K562 (cell line): Measurements from ENCODE around the gene CLEC2D. TPM values are rescaled to one million over a fixed set of nuclear protein-coding genes. Genes with fewer than 3 reads are reported as not detected.

Source experiments
- ATAC-seq: fragments of 200-7000 bp; cut with Tn5 transposase; 3 replicates; pipeline ENCODE4 v1.9.1; 2020; ENCODE audit warnings: moderate library complexity
- BruUV-seq: library from RNA; stranded (reverse); fragments of 400-500 nt; replicated peaks from 2 replicates; lab custom pipeline; 2021; lab: Mats Ljungman, UMichigan
- CTCF ChIA-PET: fragments of 300-600 bp; formaldehyde crosslinking; extraction: SDS; loops from one replicate; lab custom pipeline; 2021; ENCODE audit warnings: low intra/inter-chr PET ratio; lab: Yijun Ruan, JAX
- POLR2A ChIA-PET: fragments of 300-600, 350-650 bp; sonication (Branson Sonifier 250); formaldehyde crosslinking; extraction: SDS; loops from one replicate; lab custom pipeline; 2021; ENCODE audit warnings: antibody characterized with exemption, inconsistent platforms; lab: Yijun Ruan, JAX
- DNase-seq, 4 experiments: peaks; one replicate each; pipeline versions ENCODE4 v3.0.0 to v3.0.0-alpha.2; 2011 to 2018; ENCODE audit warnings: low spot score in 3 of 4, mixed read lengths in 3 of 4; ENCODE audit errors: extremely low read depth in 1 of 4
- FAIRE-seq: peaks from 2 replicates; lab custom pipeline; 2011; peaks lifted over from hg19 to GRCh38; lab: Jason Lieb, UNC
- H2AFZ ChIP-seq: 2 replicates; pipeline ENCODE4 v1.6.0; 2011; ENCODE audit warnings: low read depth, low read length, control low read depth, inconsistent platforms
- H3K27ac ChIP-seq: fragments of 200-600 bp; 3 replicates; pipeline ENCODE4 v1.8.0; 2011; ENCODE audit warnings: low read depth, mild to moderate bottlenecking, control low read depth, inconsistent platforms, low read length, moderate library complexity, mixed read lengths; ENCODE audit errors: extremely low read depth
- H3K27me3 ChIP-seq, 2 experiments: fragments of 300-600 bp in 1 of 2; 2 replicates in 1 of 2; 3 replicates in 1 of 2; pipeline versions ENCODE4 v1.6.0 to v1.8.0; 2011; ENCODE audit warnings: inconsistent platforms in 2 of 2, low read length in 2 of 2, mild to moderate bottlenecking in 1 of 2, mixed read lengths in 1 of 2, moderate library complexity in 1 of 2; ENCODE audit not compliant: control insufficient read depth in 2 of 2, insufficient read depth in 2 of 2
- H3K36me3 ChIP-seq: fragments of 300-600 bp; 3 replicates; pipeline ENCODE4 v1.8.0; 2011; ENCODE audit warnings: mild to moderate bottlenecking, low read length, inconsistent platforms; ENCODE audit not compliant: control insufficient read depth, insufficient read depth
- H3K4me1 ChIP-seq, 2 experiments: fragments of 200-600 bp in 1 of 2; replicated peaks in 1 of 2; 2 replicates in 1 of 2; 3 replicates in 1 of 2; pipeline versions ENCODE4 v1.5.1 to v1.8.0; 2011; ENCODE audit warnings: inconsistent platforms in 2 of 2, low read length in 2 of 2, mild to moderate bottlenecking in 1 of 2, mixed read lengths in 1 of 2, moderate library complexity in 1 of 2; ENCODE audit not compliant: control insufficient read depth in 2 of 2, insufficient read depth in 2 of 2
- H3K4me2 ChIP-seq: 2 replicates; pipeline ENCODE4 v1.6.1; 2011; ENCODE audit warnings: low read length, control low read depth, inconsistent platforms, mixed read lengths; ENCODE audit not compliant: insufficient read depth
- H3K4me3 ChIP-seq: fragments of 200-600 bp; sonication (generic), shearing (Covaris generic); 2 replicates; pipeline ENCODE4 v1.5.1; 2016; ENCODE audit warnings: control low read depth, inconsistent platforms
- H3K79me2 ChIP-seq: fragments of 200-600 bp; 3 replicates; pipeline ENCODE4 v1.8.0; 2011; ENCODE audit warnings: low read length, inconsistent platforms; ENCODE audit not compliant: control insufficient read depth, insufficient read depth
- H3K9ac ChIP-seq, 2 experiments: 2 replicates each; pipeline versions ENCODE4 v1.6.0 to v1.6.1; 2011; ENCODE audit warnings: low read depth in 2 of 2, low read length in 2 of 2, control low read depth in 1 of 2, inconsistent platforms in 1 of 2, mild to moderate bottlenecking in 1 of 2, mixed read lengths in 1 of 2; ENCODE audit not compliant: insufficient read depth in 1 of 2
- H3K9me1 ChIP-seq: one replicate; pipeline ENCODE4 v1.6.0; 2011; ENCODE audit warnings: inconsistent platforms, mild to moderate bottlenecking, low read length, moderate library complexity; ENCODE audit not compliant: control insufficient read depth, insufficient read depth
- H3K9me3 ChIP-seq: replicated peaks from 2 replicates; pipeline ENCODE4 v1.5.1; 2011; ENCODE audit warnings: low read depth, low read length, inconsistent platforms; ENCODE audit not compliant: control insufficient read depth, insufficient read depth
- H4K20me1 ChIP-seq: replicated peaks from 2 replicates; pipeline ENCODE4 v1.6.1; 2011; ENCODE audit warnings: low read length, inconsistent platforms, mixed read lengths; ENCODE audit not compliant: control insufficient read depth, insufficient read depth
- ZNF740 ChIP-seq, 3 experiments: fragments of 200-800 bp in 1 of 3; sonication (Bioruptor generic) in 1 of 3; sonication (generic) in 1 of 3; formaldehyde crosslinking in 1 of 3; IDR thresholded peaks; 2 replicates each; pipeline versions ENCODE4 v1.6.1 to v1.8.0; 2016 to 2022; ENCODE audit warnings: mild to moderate bottlenecking in 2 of 3, missing compliant biosample characterization in 2 of 3, missing genetic modification characterization in 2 of 3, missing genetic modification reagents in 1 of 3
- WGBS: fragments of 100-300 bp; shearing (Covaris generic); methylation state at CpG from one replicate; pipeline ENCODE4 v1.1.6; 2016; ENCODE audit warnings: low coverage, mixed read lengths; ENCODE audit not compliant: insufficient coverage; ENCODE audit errors: missing lambda C conversion rate; 5-methylcytosine and 5-hydroxymethylcytosine counted together
- in situ Hi-C: fragments of 300-500 bp; cut with MboI; formaldehyde crosslinking; loops from 4 replicates; pipeline ENCODE4 v1.15.0; 2018; ENCODE audit warnings: inconsistent platforms, mixed read lengths
- intact Hi-C: fragments of 100-400 bp; cut with micrococcal nuclease; formaldehyde crosslinking; loops from 2 replicates; pipeline ENCODE4 v1.14.2; 2022
- polyA plus RNA-seq, 8 experiments: library from polyadenylated mRNA; depleted of rRNA in 4 of 8; stranded (reverse) in 5 of 8; unstranded in 3 of 8; fragments of >200 nt; fragmentation: Nextera tagmentation in 2 of 8; fragmentation: Illumina TruSeq in 1 of 8; extraction: Ambion mirVana in 2 of 8; extraction: Trizol in 1 of 8; gene quantifications; 2 replicates each; pipeline versions ENCODE4 v1.2.1 to v1.2.3, GENCODE V29; 2011 to 2014; ENCODE audit warnings: inconsistent platforms in 1 of 8, missing spikeins in 1 of 8
- total RNA-seq, 7 experiments: library from RNA; depleted of rRNA in 6 of 7; stranded (reverse); fragments of >200 nt in 6 of 7; fragmentation: Illumina TruSeq in 2 of 7; extraction: Trizol in 2 of 7; gene quantifications; 2 replicates each; pipeline versions ENCODE4 v1.2.1 to v1.2.3, GENCODE V29; 2011 to 2021; ENCODE audit warnings: low replicate concordance in 1 of 7
- TF ChIP-seq, protein P1 (sequence below): fragments of 450-650 bp; IDR thresholded peaks from 2 replicates; pipeline ENCODE4 v1.6.1; 2016; ENCODE audit warnings: mild to moderate bottlenecking, moderate library complexity

The CLEC2D gene
- total and polyA plus RNA-seq, 9 of the 15 experiments (the other 6 are each of a cell fraction or from before 2014, with no cell fraction given) = 1.4 to 5.0 (median 2.2) TPM

GRCh38 chr12:9730591-9730990 lies 61.1 kb downstream of the CLEC2D start:
- intact Hi-C loops (no loop called here), in situ Hi-C loops (no loop called here)
- no peaks in the 10 kb centered on the region for H3K9me3 ChIP-seq
- H3K27me3 ChIP-seq = no peaks in the 10 kb centered on the region
- no peak overlapping the region for H3K4me2 ChIP-seq
- no peak overlapping the region for H3K4me3 ChIP-seq
- peak overlapping the region; percentile 73 for H2AFZ ChIP-seq
- ChIA-PET CTCF (no interaction called here), POLR2A (interaction anchor here (0.6 kb wide), 1 partner anchor 281 kb away, joined by 3 read pairs; no protein-coding TSS in a partner anchor)
- H3K36me3 ChIP-seq = no peaks in the 10 kb centered on the region
- no peaks in the 10 kb centered on the region for H3K9me1 ChIP-seq
- H3K4me1 ChIP-seq = no peaks in the 10 kb centered on the region; a peak in 1 of 5 replicates
- no peaks in the 10 kb centered on the region for H3K79me2 ChIP-seq
- no peak overlapping the region for H3K9ac ChIP-seq
- H3K27ac ChIP-seq = no peak overlapping the region
- FAIRE-seq = no peak
- H4K20me1 ChIP-seq = no peaks in the 10 kb centered on the region
- no peak for DNase-seq
- BruUV-seq = no TSS peak
- WGBS = 71% methylated on average over 5 of the region's 6 CpGs
- ATAC-seq = no peak
- no peak for TF ChIP-seq ZNF740 (CRISPR knock-in tag; IDR thresholded peaks at IDR 0.05)
- TF ChIP-seq ZNF740 (tag; IDR thresholded peaks at IDR 0.05) = no peak
- TF ChIP-seq, protein P1, sequence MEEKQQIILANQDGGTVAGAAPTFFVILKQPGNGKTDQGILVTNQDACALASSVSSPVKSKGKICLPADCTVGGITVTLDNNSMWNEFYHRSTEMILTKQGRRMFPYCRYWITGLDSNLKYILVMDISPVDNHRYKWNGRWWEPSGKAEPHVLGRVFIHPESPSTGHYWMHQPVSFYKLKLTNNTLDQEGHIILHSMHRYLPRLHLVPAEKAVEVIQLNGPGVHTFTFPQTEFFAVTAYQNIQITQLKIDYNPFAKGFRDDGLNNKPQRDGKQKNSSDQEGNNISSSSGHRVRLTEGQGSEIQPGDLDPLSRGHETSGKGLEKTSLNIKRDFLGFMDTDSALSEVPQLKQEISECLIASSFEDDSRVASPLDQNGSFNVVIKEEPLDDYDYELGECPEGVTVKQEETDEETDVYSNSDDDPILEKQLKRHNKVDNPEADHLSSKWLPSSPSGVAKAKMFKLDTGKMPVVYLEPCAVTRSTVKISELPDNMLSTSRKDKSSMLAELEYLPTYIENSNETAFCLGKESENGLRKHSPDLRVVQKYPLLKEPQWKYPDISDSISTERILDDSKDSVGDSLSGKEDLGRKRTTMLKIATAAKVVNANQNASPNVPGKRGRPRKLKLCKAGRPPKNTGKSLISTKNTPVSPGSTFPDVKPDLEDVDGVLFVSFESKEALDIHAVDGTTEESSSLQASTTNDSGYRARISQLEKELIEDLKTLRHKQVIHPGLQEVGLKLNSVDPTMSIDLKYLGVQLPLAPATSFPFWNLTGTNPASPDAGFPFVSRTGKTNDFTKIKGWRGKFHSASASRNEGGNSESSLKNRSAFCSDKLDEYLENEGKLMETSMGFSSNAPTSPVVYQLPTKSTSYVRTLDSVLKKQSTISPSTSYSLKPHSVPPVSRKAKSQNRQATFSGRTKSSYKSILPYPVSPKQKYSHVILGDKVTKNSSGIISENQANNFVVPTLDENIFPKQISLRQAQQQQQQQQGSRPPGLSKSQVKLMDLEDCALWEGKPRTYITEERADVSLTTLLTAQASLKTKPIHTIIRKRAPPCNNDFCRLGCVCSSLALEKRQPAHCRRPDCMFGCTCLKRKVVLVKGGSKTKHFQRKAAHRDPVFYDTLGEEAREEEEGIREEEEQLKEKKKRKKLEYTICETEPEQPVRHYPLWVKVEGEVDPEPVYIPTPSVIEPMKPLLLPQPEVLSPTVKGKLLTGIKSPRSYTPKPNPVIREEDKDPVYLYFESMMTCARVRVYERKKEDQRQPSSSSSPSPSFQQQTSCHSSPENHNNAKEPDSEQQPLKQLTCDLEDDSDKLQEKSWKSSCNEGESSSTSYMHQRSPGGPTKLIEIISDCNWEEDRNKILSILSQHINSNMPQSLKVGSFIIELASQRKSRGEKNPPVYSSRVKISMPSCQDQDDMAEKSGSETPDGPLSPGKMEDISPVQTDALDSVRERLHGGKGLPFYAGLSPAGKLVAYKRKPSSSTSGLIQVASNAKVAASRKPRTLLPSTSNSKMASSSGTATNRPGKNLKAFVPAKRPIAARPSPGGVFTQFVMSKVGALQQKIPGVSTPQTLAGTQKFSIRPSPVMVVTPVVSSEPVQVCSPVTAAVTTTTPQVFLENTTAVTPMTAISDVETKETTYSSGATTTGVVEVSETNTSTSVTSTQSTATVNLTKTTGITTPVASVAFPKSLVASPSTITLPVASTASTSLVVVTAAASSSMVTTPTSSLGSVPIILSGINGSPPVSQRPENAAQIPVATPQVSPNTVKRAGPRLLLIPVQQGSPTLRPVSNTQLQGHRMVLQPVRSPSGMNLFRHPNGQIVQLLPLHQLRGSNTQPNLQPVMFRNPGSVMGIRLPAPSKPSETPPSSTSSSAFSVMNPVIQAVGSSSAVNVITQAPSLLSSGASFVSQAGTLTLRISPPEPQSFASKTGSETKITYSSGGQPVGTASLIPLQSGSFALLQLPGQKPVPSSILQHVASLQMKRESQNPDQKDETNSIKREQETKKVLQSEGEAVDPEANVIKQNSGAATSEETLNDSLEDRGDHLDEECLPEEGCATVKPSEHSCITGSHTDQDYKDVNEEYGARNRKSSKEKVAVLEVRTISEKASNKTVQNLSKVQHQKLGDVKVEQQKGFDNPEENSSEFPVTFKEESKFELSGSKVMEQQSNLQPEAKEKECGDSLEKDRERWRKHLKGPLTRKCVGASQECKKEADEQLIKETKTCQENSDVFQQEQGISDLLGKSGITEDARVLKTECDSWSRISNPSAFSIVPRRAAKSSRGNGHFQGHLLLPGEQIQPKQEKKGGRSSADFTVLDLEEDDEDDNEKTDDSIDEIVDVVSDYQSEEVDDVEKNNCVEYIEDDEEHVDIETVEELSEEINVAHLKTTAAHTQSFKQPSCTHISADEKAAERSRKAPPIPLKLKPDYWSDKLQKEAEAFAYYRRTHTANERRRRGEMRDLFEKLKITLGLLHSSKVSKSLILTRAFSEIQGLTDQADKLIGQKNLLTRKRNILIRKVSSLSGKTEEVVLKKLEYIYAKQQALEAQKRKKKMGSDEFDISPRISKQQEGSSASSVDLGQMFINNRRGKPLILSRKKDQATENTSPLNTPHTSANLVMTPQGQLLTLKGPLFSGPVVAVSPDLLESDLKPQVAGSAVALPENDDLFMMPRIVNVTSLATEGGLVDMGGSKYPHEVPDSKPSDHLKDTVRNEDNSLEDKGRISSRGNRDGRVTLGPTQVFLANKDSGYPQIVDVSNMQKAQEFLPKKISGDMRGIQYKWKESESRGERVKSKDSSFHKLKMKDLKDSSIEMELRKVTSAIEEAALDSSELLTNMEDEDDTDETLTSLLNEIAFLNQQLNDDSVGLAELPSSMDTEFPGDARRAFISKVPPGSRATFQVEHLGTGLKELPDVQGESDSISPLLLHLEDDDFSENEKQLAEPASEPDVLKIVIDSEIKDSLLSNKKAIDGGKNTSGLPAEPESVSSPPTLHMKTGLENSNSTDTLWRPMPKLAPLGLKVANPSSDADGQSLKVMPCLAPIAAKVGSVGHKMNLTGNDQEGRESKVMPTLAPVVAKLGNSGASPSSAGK = peak; percentile 44
- TF ChIP-seq, all 486 proteins: peak for 1
